ENCODE measurements around the gene SELENBP1.
"Not testable (repeated sequence)": the region's sequence is repeated elsewhere in the genome, so short reads cannot be mapped to it uniquely, and the experiment has no call there.

The SELENBP1 gene

GRCh38 chr1:151372058-151372934, at the start of gene SELENBP1:
TSS of gene SELENBP1 (minus strand) at chr1:151372705. CDS start at chr1:151372641, 64 bp downstream.
- DNase-seq = no peak

- DNase-seq = no peak
These were observed 47.3 kb upstream of the SELENBP1 start for GRCh38 chr1:151419819-151420218.

GRCh38 chr1:151418081-151418480, 45.6 kb upstream of the SELENBP1 start:
- DNase-seq = no peak

- no peak for DNase-seq
These were observed 43.7 kb upstream of the SELENBP1 start for GRCh38 chr1:151416231-151416630.

GRCh38 chr1:151411884-151412283, 39.4 kb upstream of the SELENBP1 start:
- no peak for DNase-seq

GRCh38 chr1:151408891-151409290, 36.4 kb upstream of the SELENBP1 start:
- no peak for DNase-seq

- DNase-seq = no peak
These were observed 34.8 kb upstream of the SELENBP1 start for GRCh38 chr1:151407304-151407703.

- DNase-seq = no peak
These were observed 33.7 kb upstream of the SELENBP1 start for GRCh38 chr1:151406176-151406575.

GRCh38 chr1:151405187-151405951, 32.9 kb upstream of the SELENBP1 start:
- DNase-seq = no peak

GRCh38 chr1:151403612-151404011, 31.1 kb upstream of the SELENBP1 start:
- DNase-seq = no peak

GRCh38 chr1:151402764-151403163, 30.3 kb upstream of the SELENBP1 start:
- DNase-seq = no peak

GRCh38 chr1:151401860-151402259, 29.4 kb upstream of the SELENBP1 start:
- DNase-seq = no peak

GRCh38 chr1:151401125-151401788, 28.8 kb upstream of the SELENBP1 start:
- DNase-seq = no peak

GRCh38 chr1:151399324-151400171, 27.0 kb upstream of the SELENBP1 start, which contains the start of gene PSMB4:
TSS of gene PSMB4 (plus strand) at chr1:151399573. CDS start at chr1:151399588, 15 bp downstream.
- DNase-seq = peak; percentile 69

- DNase-seq = not testable (repeated sequence)
These were observed 23.8 kb upstream of the SELENBP1 start for GRCh38 chr1:151396265-151396664.

GRCh38 chr1:151393583-151393982, 21.1 kb upstream of the SELENBP1 start:
- no peak for DNase-seq

- no peak for DNase-seq
These were observed 18.6 kb upstream of the SELENBP1 start for GRCh38 chr1:151391079-151391563.

- not testable (repeated sequence) for DNase-seq
These were observed 17.9 kb upstream of the SELENBP1 start for GRCh38 chr1:151390221-151391078.

- DNase-seq = no peak
These were observed 13.5 kb upstream of the SELENBP1 start for GRCh38 chr1:151386002-151386401.

GRCh38 chr1:151384584-151384983, 12.1 kb upstream of the SELENBP1 start:
- DNase-seq = no peak
